Stimulated activated CD4-positive, alpha-beta T cell treated with anti-CD3 and anti-CD28 coated beads, TNF-alpha, amount 100 ng/mL, for 48 hours (primary cell): Measurements from ENCODE around the gene YIF1A.
"Not testable (repeated sequence)": the region's sequence is repeated elsewhere in the genome, so short reads cannot be mapped to it uniquely, and the experiment has no call there.

Source experiments
- DNase-seq, 3 donors: peaks; one replicate each; pipeline ENCODE4 v3.0.0-alpha.2; 2020; ENCODE audit warnings: low read depth in 3 of 3

The YIF1A gene

DNA sequence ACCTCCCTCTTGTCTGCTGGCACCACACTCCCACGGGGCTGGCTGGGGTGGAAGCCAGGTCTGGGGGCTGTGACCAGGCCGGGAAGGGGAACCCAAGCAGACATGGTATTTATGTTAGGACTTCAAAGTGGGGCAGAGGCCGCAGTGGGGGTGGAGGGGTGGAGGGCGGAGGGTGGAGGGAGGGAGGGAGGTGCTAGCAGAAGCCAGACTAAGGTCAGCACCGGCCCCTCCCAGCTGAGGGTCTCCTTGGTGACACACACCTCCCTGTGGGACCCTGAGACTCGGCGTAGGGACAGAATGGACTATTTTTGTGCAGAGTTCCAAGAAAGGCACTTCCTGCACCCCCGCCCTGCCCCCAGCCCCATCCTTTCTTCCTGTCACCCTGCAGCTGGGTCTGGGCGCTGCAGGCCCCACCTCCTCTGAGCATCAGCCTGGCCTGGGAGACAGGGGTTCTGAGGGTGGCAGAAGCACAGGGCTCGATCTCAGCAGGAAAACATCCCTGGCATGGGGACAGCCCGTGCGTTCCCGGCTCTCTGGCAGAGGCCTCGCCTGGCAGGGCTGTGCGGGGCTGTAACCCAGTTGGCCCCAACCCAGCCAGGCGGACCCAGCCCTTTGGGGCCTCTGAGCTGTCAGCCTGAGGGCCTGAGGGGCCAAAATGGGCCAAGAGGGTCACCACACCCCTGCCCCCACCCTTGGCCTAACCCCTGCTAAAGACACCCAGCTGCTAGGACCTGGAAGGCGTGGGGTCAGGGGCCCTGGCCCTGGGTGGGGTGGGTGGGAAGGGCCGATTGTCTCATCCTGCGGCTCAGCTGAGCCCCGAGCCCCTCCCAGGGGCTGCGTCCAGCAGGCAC lies 37.5 kb upstream of the YIF1A start:
- DNase-seq: no peak

- no peak for DNase-seq
Measured at GRCh38 chr11:66325263-66325671, 36.3 kb upstream of the YIF1A start.

- no peak for DNase-seq
Measured at GRCh38 chr11:66324664-66325063, 35.7 kb upstream of the YIF1A start.

- DNase-seq: no peak
Measured at GRCh38 chr11:66323684-66324083, 34.7 kb upstream of the YIF1A start.

GRCh38 chr11:66322732-66323427 lies 33.9 kb upstream of the YIF1A start:
- DNase-seq: no peak

DNA sequence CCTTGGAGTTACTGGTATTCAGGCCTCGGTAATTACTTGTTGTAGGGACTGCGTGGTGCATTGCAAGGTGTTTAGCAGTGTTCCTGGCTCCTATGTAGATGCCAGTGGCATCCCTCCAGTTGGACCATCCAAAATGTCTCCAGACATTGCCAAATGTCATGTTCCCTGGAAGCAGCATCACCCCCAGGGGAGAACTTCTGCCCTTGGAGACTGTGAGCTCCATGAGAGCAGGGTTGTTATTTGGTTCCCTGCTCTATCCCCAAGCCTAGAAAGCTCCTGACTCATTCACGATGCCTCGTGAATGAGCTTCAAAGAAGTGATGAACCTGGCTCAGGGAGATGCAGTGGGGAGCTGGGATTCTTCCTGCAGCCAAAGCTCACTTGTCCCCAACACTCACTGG lies 32.7 kb upstream of the YIF1A start:
- no peak for DNase-seq

GRCh38 chr11:66320748-66321147 lies 31.8 kb upstream of the YIF1A start:
- not testable (repeated sequence) for DNase-seq

DNA sequence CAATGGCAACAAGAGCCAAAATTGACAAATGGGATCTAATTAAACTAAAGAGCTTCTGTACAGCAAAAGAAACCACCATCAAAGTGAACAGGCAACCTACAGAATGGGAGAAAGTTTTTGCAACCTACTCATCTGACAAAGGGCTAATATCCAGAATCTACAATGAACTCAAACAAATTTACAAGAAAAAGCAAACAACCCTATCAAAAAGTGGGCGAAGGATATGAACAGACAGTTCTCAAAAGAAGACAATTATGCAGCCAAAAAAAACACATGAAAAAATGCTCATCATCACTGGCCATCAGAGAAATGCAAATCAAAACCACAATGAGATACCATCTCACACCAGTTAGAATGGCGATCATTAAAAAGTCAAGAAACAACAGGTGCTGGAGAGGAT lies 31.3 kb upstream of the YIF1A start:
- not testable (repeated sequence) for DNase-seq

- no peak for DNase-seq
Measured at GRCh38 chr11:66318600-66318970, 29.6 kb upstream of the YIF1A start.

DNA sequence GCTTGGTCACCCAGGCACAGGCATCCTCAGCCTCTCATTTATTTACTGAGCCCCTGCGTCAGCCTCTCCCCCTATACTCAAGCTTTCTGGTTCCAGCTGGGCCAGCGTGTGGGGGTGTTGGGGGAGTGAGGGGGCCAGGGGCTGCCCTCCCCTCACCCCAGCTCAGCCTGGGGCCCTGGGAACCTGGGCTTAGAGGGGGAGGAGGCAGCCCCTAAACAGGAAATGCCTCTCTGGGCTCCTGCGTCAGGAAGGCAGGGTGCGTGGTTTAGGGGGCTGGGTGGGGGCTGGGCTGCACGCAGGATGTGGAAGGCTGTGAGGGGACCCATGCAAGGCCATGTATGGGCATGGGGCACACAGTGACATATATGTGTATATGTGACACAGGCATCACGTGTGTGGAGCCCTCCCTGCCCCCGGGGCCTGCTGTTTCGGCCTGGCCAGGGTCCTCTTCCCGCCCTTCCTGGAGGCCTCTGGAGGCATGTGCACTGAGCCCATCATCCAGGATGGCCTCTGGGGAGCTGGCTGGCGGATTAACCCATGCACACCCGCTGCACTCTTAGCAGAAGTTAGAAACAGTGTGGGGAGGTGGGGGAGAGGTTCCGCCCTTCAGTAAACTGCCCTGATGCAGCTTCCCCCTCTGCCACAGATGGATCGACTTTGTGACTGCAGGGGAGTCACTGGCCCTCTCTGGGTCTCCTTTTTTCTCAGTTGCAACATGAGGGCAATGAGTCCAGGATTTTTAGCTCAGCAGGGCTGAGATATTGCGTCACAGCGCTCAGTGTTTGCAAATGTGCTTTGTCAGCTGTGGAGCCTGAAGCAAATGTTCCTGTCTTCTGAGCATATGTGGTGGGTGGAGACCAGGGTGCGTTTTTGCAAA lies 29.0 kb upstream of the YIF1A start:
- peak in 1 of 3 donors; percentile 27 for DNase-seq

DNA sequence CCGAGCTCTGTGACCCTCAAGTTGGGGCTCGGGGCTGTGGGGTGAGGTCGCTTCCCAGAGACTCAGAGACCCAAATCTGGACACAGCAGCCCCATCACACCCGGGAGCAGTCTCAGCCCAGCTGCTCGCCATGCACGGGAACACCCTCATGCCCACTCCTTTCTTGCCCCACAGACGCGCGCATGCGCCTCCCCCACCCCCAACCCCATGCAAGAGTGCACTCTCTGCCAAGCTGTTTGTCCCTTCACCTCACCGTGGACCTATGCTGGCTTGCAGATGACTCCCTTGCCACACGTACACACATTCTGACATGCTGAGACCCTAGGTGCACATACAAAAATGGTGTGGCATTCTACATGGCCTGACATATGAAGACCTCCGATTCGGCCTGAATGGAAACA lies 28.4 kb upstream of the YIF1A start:
- DNase-seq: no peak

DNA sequence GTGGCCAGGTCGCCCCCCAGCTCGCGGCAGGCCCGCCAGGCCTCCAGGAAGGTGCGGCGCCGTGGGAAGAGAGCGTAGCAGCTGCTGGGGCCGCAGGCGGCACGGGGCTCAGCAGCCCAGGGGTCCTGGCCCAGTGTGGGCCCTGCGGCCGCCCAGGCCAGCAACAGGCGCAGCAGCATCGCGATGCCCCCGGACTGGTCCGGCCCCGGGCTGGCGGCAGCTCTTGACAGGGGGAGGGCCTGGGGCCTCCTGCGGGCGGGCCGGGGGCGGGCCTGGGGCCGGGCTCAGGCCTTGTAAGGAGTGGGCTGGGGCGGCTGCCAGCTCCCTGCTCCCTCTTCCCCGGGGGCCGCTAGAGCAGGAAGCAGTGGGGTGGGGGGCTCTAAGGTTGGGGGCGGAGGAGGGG lies 27.9 kb upstream of the YIF1A start, which contains the start of gene CD248:
CD248 (minus strand) TSS at position 196 of the 403 bp plus-strand sequence; CDS start at position 179, 17 bp downstream.
- DNase-seq: no peak

DNA sequence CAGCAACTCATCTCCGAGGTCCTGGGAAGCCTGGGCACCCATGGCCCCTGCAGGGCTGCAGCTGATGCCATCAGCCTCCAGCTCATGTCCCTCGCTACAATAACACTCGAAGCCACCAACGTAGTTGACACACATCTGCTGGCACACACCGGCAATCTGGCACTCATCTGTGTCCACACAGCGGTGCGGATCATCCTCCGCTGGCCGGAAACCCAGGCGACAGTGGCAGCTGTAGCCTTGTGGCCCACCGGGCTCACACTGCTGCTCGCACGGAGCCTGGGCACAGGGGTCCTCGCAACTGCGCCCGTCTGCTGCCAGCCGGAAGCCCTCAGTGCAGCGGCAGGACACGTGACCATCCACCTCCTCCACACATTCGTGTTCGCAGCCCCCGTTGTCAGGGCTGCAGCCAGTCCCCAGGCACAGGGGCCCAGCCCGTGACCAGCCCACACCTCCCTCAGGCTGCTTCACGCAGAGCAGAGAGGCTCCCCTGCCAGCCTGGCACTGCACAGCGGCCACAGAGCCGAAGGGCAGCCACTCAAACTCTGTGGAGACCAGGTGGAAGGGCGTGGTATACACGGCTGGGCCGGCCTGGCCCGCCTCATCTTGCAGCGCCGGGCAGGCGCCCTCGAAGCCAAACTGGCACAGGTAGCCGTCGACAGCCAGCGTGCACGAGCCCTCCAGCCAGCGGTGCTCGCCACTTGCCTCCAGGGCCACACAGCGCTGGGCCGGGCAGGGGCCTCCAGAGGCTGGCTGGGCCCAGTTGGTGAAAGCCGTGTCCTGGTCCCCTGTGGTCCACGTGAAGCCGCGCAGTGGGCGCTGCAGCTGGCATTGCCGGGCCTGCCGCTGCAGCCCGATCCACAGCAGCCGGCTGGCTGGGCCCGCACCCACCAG lies 27.2 kb upstream of the YIF1A start:
- no peak for DNase-seq

GRCh38 chr11:66315498-66315885 lies 26.5 kb upstream of the YIF1A start:
- no peak for DNase-seq

DNA sequence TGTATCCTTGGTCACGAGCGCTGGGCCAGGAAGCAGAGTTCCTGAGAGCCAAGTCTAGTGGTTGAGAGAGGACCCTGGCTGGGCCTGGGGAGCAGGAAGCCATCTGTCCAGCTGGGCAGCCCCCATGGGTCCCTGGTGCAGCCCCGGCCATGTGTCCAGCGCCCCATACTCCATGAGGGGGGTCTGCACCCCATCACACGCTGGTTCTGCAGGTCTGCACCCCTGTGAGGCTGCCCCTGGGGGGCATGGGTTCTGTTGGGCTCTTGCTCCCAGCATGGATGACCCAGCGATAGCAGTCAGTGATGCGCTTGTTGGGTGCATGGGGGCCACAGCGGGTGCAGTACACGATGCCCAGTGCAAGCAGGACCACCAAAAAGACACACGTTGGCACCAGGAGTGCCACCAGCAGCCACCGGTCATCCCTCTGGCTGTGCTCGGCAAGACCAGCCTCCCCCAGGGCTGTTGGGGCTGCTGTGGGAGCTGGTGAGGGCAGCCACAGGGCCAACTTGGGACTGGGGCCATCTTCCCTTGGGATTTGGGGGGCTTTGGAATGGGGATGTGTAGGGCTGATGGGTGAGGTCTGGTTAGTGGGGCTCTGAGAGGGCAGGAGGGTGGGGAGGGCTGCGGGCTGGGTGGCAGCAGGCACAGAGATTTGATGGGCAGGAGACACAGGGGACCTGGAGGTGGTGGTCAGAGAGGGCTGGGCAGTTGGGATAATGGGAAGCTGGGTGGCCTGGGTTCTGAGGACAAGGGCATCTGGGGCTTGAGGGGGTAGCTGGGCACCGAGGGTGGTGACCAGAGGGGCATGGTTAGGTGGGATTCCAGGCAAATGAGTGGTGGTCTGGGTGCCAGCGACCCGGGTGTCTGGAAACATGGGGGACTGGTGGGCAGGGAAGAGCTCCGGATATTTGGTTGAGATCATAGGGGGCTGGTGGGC lies 25.9 kb upstream of the YIF1A start:
- DNase-seq: no peak

GRCh38 chr11:66314186-66314501 lies 25.2 kb upstream of the YIF1A start:
- no peak for DNase-seq

DNA sequence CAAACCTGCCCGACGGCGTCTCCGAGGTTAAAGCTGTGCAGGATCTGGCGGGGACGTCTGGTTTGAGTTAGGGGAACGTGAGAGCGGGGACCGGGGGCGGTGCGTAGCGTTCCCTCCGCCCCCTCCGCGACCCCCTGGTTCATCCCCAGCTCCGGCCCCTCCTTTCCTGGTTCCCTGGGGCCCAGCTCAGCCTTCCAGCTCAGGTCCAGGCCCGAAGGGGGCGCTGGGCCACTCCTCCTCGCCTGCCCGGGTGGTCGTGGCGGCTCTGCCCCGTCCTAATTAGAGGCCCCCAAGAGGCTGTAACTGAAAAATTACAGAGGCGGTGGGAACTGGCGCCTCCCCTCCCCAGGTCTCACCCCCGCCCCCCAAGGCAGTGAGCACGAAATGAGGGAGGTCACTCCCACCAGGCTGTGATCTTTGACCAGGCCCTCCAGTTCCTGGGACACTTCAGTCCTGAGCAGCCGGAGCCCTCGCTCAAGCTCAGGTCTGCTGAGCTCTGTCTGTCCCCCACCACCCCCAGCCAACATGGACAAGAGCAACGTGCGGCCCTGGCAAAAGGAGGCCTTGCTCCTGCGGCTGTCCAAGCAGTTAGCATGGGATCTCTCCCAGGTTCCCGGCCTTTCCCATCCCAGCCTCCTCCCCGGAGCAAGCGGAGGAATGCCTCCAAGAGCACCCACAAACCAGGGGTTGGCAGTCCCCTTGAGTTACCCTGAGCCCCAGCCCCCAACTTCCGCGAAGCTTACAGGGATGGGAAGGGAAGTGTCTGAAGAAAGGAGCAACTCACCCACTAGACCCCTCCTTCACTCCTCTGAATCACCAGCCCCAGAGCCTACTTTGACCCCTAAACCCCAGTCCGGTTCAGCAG lies 24.6 kb upstream of the YIF1A start:
- DNase-seq: no peak

DNA sequence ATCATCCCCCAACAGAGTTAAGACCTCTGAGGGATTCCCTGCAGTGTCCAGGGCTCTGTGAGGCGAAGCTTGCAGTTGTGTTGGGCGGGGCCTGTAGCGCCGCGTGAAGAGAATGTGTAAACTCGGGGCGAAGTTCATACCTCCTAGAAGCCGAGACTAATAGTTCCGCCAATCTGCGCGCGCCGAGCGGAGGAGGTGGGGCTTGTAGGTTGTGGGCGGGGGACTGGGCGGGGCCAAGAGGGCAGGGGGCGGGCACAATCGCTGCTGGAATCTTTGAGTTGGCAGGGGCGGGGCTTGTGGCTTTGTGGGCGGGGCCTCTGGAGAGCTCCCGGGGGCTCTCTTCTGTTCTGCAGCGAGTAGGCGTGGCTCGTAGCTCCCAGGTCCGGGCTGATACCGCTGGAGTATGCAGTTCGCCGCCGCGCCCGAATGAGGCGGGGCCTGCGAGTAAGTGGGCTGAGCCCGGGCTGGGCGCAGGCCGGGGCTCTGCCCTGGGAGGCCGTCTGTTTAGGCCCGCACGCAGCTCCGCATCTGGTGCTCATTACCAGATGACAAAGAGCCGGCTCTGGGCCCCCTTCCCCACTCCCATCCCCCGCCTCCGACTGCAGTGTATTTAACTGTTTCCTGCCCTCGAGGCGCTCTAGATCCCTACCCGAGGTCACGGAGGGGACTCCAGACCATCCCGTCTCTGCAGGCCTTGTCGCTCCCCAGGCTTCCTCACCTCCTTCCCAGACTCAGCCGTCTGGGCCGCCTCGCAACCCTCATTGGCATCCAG lies 23.8 kb upstream of the YIF1A start:
- DNase-seq: peak; percentile 93
